ENCODE results near the gene LRPAP1. TPM values are rescaled to one million over a fixed set of nuclear protein-coding genes. Genes with fewer than 3 reads are reported as not detected.
"Not testable (repeated sequence)": the region's sequence is repeated elsewhere in the genome, so short reads cannot be mapped to it uniquely, and the experiment has no call there.

Gene LRPAP1
- total RNA-seq, 4 donors from 2014 or later: 82.6 to 116 (median 109) TPM

- Histone ChIP-seq H3K4me1 (no peaks in the 10 kb centered on the region), H3K4me3 (no peak overlapping the region), H3K27ac (no peak overlapping the region), H3K27me3 (no peaks in the 10 kb centered on the region), H3K9me3 (no peaks in the 10 kb centered on the region), H3K36me3 (no peaks in the 10 kb centered on the region)
- no peak for TF ChIP-seq POLR2A (IDR thresholded peaks at IDR 0.05)
- TF ChIP-seq CTCF (IDR thresholded peaks at IDR 0.05): no peak
- no peak for DNase-seq
Measured at GRCh38 chr4:3573131-3573530, 40.9 kb upstream of the LRPAP1 start.

- DNase-seq: no peak
- Histone ChIP-seq H3K4me1 (no peaks in the 10 kb centered on the region), H3K27me3 (no peaks in the 10 kb centered on the region), H3K4me3 (no peak overlapping the region), H3K9me3 (no peaks in the 10 kb centered on the region), H3K27ac (no peak overlapping the region), H3K36me3 (no peaks in the 10 kb centered on the region)
- TF ChIP-seq CTCF (IDR thresholded peaks at IDR 0.05) (no peak), POLR2A (IDR thresholded peaks at IDR 0.05) (no peak)
Measured at GRCh38 chr4:3572363-3572762, 40.1 kb upstream of the LRPAP1 start.

GRCh38 chr4:3571921-3572320 is 39.7 kb upstream of the LRPAP1 start:
- DNase-seq: no peak
- H3K36me3 ChIP-seq: no peaks in the 10 kb centered on the region
- no peaks in the 10 kb centered on the region for H3K27me3 ChIP-seq
- no peaks in the 10 kb centered on the region for H3K9me3 ChIP-seq
- TF ChIP-seq POLR2A (IDR thresholded peaks at IDR 0.05) (no peak), CTCF (IDR thresholded peaks at IDR 0.05) (no peak)
- H3K4me3 ChIP-seq: no peak overlapping the region
- no peak overlapping the region for H3K27ac ChIP-seq
- H3K4me1 ChIP-seq: no peaks in the 10 kb centered on the region

GRCh38 chr4:3570923-3571322 is 38.7 kb upstream of the LRPAP1 start:
- H3K36me3 ChIP-seq, H3K27ac ChIP-seq, H3K4me3 ChIP-seq, H3K27me3 ChIP-seq, H3K4me1 ChIP-seq, H3K9me3 ChIP-seq, DNase-seq: not testable (repeated sequence)

GRCh38 chr4:3569611-3570010 is 37.4 kb upstream of the LRPAP1 start:
- H3K27ac ChIP-seq, H3K9me3 ChIP-seq, H3K27me3 ChIP-seq, DNase-seq, H3K36me3 ChIP-seq, H3K4me1 ChIP-seq, H3K4me3 ChIP-seq: not testable (repeated sequence)

- not testable (repeated sequence) for H3K9me3 ChIP-seq, H3K4me3 ChIP-seq, H3K27me3 ChIP-seq, H3K4me1 ChIP-seq, H3K27ac ChIP-seq, H3K36me3 ChIP-seq
- DNase-seq: peak in 1 of 3 donors; percentile 31
Measured at GRCh38 chr4:3566701-3567100, 34.5 kb upstream of the LRPAP1 start.

GRCh38 chr4:3566301-3566700 is 34.1 kb upstream of the LRPAP1 start:
- H3K4me3 ChIP-seq, H3K9me3 ChIP-seq, H3K36me3 ChIP-seq, H3K27ac ChIP-seq, H3K27me3 ChIP-seq, H3K4me1 ChIP-seq: not testable (repeated sequence)
- TF ChIP-seq CTCF (IDR thresholded peaks at IDR 0.05): peak in 3 of 6 experiments; percentile 32 to 49 (median 45)
- DNase-seq: peak in 1 of 3 donors; percentile 26

- not testable (repeated sequence) for H3K27ac ChIP-seq, H3K9me3 ChIP-seq, H3K4me3 ChIP-seq, DNase-seq, H3K27me3 ChIP-seq, H3K36me3 ChIP-seq, H3K4me1 ChIP-seq
Measured at GRCh38 chr4:3564948-3565347, 32.7 kb upstream of the LRPAP1 start.
